Osteoblast (primary cell): Measurements from ENCODE around the gene FAAH2. TPM values are rescaled to one million over a fixed set of nuclear protein-coding genes. Genes with fewer than 3 reads are reported as not detected.
"Not testable (repeated sequence)": the region's sequence is repeated elsewhere in the genome, so short reads cannot be mapped to it uniquely, and the experiment has no call there.

Experiments
- DNase-seq: peaks from one replicate; pipeline ENCODE4 v3.0.0; 2011; ENCODE audit warnings: low spot score, mixed read lengths; ENCODE audit not compliant: insufficient read length; ENCODE audit errors: missing footprints
- H2AFZ ChIP-seq: 2 replicates; pipeline ENCODE4 v1.6.0; 2011; ENCODE audit warnings: mild to moderate bottlenecking, low read length
- H3K27ac ChIP-seq: 2 replicates; pipeline ENCODE4 v1.5.1; 2011; ENCODE audit warnings: mild to moderate bottlenecking, low read depth, low read length, moderate library complexity
- H3K27me3 ChIP-seq: 2 replicates; pipeline ENCODE4 v1.6.0; 2012; ENCODE audit warnings: mild to moderate bottlenecking, control low read depth, inconsistent platforms, low read length, moderate library complexity; ENCODE audit not compliant: insufficient read depth
- H3K36me3 ChIP-seq: 2 replicates; pipeline ENCODE4 v1.5.1; 2011; ENCODE audit warnings: mild to moderate bottlenecking, low read length, control low read depth, moderate library complexity; ENCODE audit not compliant: insufficient read depth
- H3K4me1 ChIP-seq: 2 replicates; pipeline ENCODE4 v1.5.1; 2011; ENCODE audit warnings: mild to moderate bottlenecking, low read length, control low read depth, moderate library complexity; ENCODE audit not compliant: insufficient read depth
- H3K4me2 ChIP-seq: 2 replicates; pipeline ENCODE4 v1.6.0; 2011; ENCODE audit warnings: mild to moderate bottlenecking, low read length; ENCODE audit not compliant: insufficient read depth
- H3K4me3 ChIP-seq: fragments of 200-600 bp; sonication (generic); 3 replicates; pipeline ENCODE4 v1.5.1; 2012; ENCODE audit warnings: mild to moderate bottlenecking, low read length, inconsistent platforms; ENCODE audit not compliant: insufficient read depth
- H3K79me2 ChIP-seq: 2 replicates; pipeline ENCODE4 v1.6.0; 2012; ENCODE audit warnings: mild to moderate bottlenecking, low read length, control low read depth, inconsistent platforms; ENCODE audit not compliant: insufficient read depth
- H3K9me3 ChIP-seq: 2 replicates; pipeline ENCODE4 v1.5.1; 2011; ENCODE audit warnings: low read depth, low read length, control low read depth
- H4K20me1 ChIP-seq: 2 replicates; pipeline ENCODE4 v1.6.0; 2012; ENCODE audit warnings: mild to moderate bottlenecking, low read length, control low read depth; ENCODE audit not compliant: insufficient read depth
- CTCF ChIP-seq: IDR thresholded peaks from 2 replicates; pipeline ENCODE4 v1.5.1; 2011; ENCODE audit warnings: mild to moderate bottlenecking, low read depth, low read length, moderate library complexity; ENCODE audit errors: extremely low read depth
- total RNA-seq: library from RNA; depleted of rRNA; stranded (reverse); fragments of >200 nt; gene quantifications from 2 replicates; pipeline ENCODE4 v1.2.3, GENCODE V29; 2012

Gene FAAH2
- total RNA-seq, 1 donor: not detected

DNA sequence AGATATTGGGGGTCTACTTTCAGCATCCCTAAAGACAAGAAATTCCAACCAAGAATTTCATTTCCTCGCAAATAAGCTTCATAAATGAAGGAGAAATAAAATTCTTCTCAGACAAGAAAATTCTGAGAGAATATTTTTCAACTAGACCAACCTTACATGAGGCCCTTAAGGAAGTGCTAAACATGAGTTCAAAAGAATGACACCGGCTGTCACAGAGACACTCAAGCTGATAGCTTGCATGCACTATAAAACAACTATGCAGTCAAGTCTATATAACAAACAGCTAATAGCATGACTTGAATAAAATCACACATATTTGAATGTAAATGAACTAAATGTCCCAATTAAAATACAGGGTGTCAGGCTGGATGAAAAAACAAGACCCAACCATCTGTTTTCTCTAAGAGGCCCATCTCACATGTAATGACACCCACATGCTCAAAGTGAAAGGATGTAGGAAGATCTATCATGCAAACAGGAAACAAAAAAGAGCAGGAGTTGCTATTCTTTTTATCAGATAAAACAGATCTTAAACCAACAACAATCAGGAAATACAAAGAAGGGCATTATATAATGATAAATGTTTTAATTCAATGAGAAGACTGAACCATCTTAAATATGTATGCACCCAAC lies 27.2 kb downstream of the FAAH2 start:
- H3K27ac ChIP-seq: no peak overlapping the region
- no peak for DNase-seq
- no peaks in the 10 kb centered on the region for H3K79me2 ChIP-seq
- no peak overlapping the region for H2AFZ ChIP-seq
- no peak overlapping the region for H3K4me3 ChIP-seq
- no peaks in the 10 kb centered on the region for H3K9me3 ChIP-seq
- no peaks in the 10 kb centered on the region for H3K4me1 ChIP-seq
- no peaks in the 10 kb centered on the region for H3K36me3 ChIP-seq
- TF ChIP-seq CTCF: no peak
- no peaks in the 10 kb centered on the region for H4K20me1 ChIP-seq
- H3K27me3 ChIP-seq: no peaks in the 10 kb centered on the region
- H3K4me2 ChIP-seq: no peak overlapping the region

GRCh38 chrX:57329008-57329407 lies 42.5 kb downstream of the FAAH2 start:
- H3K4me1 ChIP-seq: no peaks in the 10 kb centered on the region
- no peaks in the 10 kb centered on the region for H3K36me3 ChIP-seq
- no peaks in the 10 kb centered on the region for H3K27me3 ChIP-seq
- DNase-seq: no peak
- H4K20me1 ChIP-seq: no peaks in the 10 kb centered on the region
- TF ChIP-seq CTCF: no peak
- no peak overlapping the region for H3K4me3 ChIP-seq
- H2AFZ ChIP-seq: no peak overlapping the region
- H3K4me2 ChIP-seq: no peak overlapping the region
- H3K79me2 ChIP-seq: no peaks in the 10 kb centered on the region
- H3K9me3 ChIP-seq: no peaks in the 10 kb centered on the region
- H3K27ac ChIP-seq: no peak overlapping the region

- H3K36me3 ChIP-seq, H3K4me1 ChIP-seq, H3K27ac ChIP-seq, H3K79me2 ChIP-seq, H4K20me1 ChIP-seq, H3K9me3 ChIP-seq, DNase-seq, H3K27me3 ChIP-seq, H3K4me2 ChIP-seq, H2AFZ ChIP-seq, H3K4me3 ChIP-seq: not testable (repeated sequence)
Observed at GRCh38 chrX:57335790-57336189, 49.3 kb downstream of the FAAH2 start.

GRCh38 chrX:57353472-57354132 lies 67.1 kb downstream of the FAAH2 start:
- Histone ChIP-seq H4K20me1 (no peaks in the 10 kb centered on the region), H3K4me3 (no peak overlapping the region)

More at GRCh38 chrX:57353472-57354132, 67.1 kb downstream of the FAAH2 start:
- no peaks in the 10 kb centered on the region for H3K4me1 ChIP-seq
- no peaks in the 10 kb centered on the region for H3K27me3 ChIP-seq
- no peaks in the 10 kb centered on the region for H3K79me2 ChIP-seq
- no peak overlapping the region for H3K4me2 ChIP-seq
- H3K27ac ChIP-seq: no peak overlapping the region
- no peak for TF ChIP-seq CTCF
- H3K36me3 ChIP-seq: no peaks in the 10 kb centered on the region
- no peak overlapping the region for H2AFZ ChIP-seq
- no peaks in the 10 kb centered on the region for H3K9me3 ChIP-seq
- DNase-seq: no peak
